MG63 (cell line): Measurements from ENCODE around the gene STK39. TPM values are rescaled to one million over a fixed set of nuclear protein-coding genes. Genes with fewer than 3 reads are reported as not detected.

Experiments used
- DNase-seq: peaks from one replicate; pipeline ENCODE4 v3.0.0-alpha.2; 2020
- H3K27me3 ChIP-seq: fragments of 250-450 bp; sonication (Bioruptor Pico); 2 replicates; pipeline ENCODE4 v1.5.1; 2020; ENCODE audit warnings: mild to moderate bottlenecking, moderate library complexity
- H3K36me3 ChIP-seq: fragments of 250-450 bp; sonication (Bioruptor Pico); 2 replicates; pipeline ENCODE4 v1.5.1; 2020; ENCODE audit warnings: mild to moderate bottlenecking, moderate library complexity
- H3K4me3 ChIP-seq: fragments of 250-450 bp; sonication (Bioruptor Pico); 2 replicates; pipeline ENCODE4 v1.5.1; 2020; ENCODE audit warnings: mild to moderate bottlenecking, moderate library complexity
- H3K9me3 ChIP-seq: fragments of 250-450 bp; sonication (Bioruptor Pico); 2 replicates; pipeline ENCODE4 v1.5.1; 2020; ENCODE audit warnings: mild to moderate bottlenecking, moderate library complexity
- total RNA-seq: library from RNA; depleted of rRNA; stranded (reverse); fragments of >200 nt; shearing (Covaris generic); gene quantifications from 2 replicates; pipeline ENCODE4 v1.2.3, GENCODE V29; 2014; ENCODE audit warnings: low replicate concordance

STK39 gene
- total RNA-seq, 1 experiment from 2014 or later = 28.1 TPM

GRCh38 chr2:168198476-168199207, 48.8 kb downstream of the STK39 start:
- no peak overlapping the region for H3K4me3 ChIP-seq
- peak; percentile 48 for DNase-seq

GRCh38 chr2:168196764-168197180, 50.6 kb downstream of the STK39 start:
- no peak overlapping the region for H3K4me3 ChIP-seq
- no peak for DNase-seq
- H3K9me3 ChIP-seq = no peaks in the 10 kb centered on the region
- H3K36me3 ChIP-seq = 0 out of 2 replicates have a peak, but pooled peaks cover 3% of the 10 kb centered on the region
- no peaks in the 10 kb centered on the region for H3K27me3 ChIP-seq

More at GRCh38 chr2:168198476-168199207, 48.8 kb downstream of the STK39 start:
- Histone ChIP-seq H3K27me3 (no peaks in the 10 kb centered on the region), H3K36me3 (0 out of 2 replicates have a peak, but pooled peaks cover 3% of the 10 kb centered on the region), H3K9me3 (no peaks in the 10 kb centered on the region)

DNA sequence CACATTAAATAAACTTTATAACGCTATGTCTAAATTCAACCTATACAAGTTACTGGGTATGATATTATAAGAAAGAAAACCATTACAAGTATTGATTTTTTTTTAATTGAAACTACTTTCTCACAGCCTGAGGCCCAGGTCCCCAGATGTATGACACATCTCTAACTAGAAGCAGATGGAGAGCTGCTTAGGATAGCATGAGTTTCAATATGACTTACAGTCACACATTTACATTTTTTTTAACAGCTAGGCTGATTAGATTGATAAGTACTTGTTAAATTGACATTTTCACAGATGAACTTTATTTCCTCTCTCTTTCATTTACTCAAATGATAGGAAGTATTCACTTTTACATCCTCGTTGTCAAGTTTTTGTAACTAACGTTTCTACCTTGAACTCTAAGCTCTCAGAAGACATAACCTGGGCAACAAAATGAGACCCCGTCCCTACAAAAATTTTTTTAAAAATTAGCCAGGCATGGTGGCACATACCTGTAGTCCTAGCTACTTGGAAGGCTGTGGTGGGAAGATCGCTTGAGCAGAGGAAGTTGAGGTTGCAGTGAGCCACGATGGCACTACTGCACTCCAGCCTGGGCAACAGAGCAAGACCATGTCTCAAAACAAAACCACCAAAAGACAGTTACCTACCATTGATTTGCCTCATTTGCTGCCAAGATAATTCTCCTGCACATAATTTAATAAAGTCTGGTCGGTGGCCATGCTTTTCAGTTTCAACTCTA, 52.4 kb downstream of the STK39 start:
- no peak for DNase-seq
- H3K9me3 ChIP-seq = no peaks in the 10 kb centered on the region
- no peak overlapping the region for H3K4me3 ChIP-seq
- 0 out of 2 replicates have a peak, but pooled peaks cover 3% of the 10 kb centered on the region for H3K36me3 ChIP-seq
- H3K27me3 ChIP-seq = no peaks in the 10 kb centered on the region

- no peak for DNase-seq
- Histone ChIP-seq H3K36me3 (peaks cover 5% of the 10 kb centered on the region; the same call in 1 of the 2 replicates), H3K4me3 (no peak overlapping the region), H3K9me3 (no peaks in the 10 kb centered on the region), H3K27me3 (no peaks in the 10 kb centered on the region)
These were observed 54.4 kb downstream of the STK39 start for GRCh38 chr2:168192839-168193616.

- Histone ChIP-seq H3K9me3 (no peaks in the 10 kb centered on the region), H3K36me3 (peaks cover 5% of the 10 kb centered on the region; the same call in 1 of the 2 replicates), H3K27me3 (no peaks in the 10 kb centered on the region), H3K4me3 (no peak overlapping the region)
- no peak for DNase-seq
These were observed 55.2 kb downstream of the STK39 start for GRCh38 chr2:168191955-168192785.

- H3K9me3 ChIP-seq = no peaks in the 10 kb centered on the region
- no peak for DNase-seq
- peaks cover 2% of the 10 kb centered on the region; the same call in 1 of the 2 replicates for H3K36me3 ChIP-seq
These were observed 56.6 kb downstream of the STK39 start for GRCh38 chr2:168190590-168191336.

GRCh38 chr2:168189835-168190569, 57.4 kb downstream of the STK39 start:
- Histone ChIP-seq H3K4me3 (no peak overlapping the region), H3K27me3 (no peaks in the 10 kb centered on the region), H3K36me3 (peaks cover 2% of the 10 kb centered on the region; the same call in 1 of the 2 replicates), H3K9me3 (no peaks in the 10 kb centered on the region)
- peak; percentile 53 for DNase-seq

More at GRCh38 chr2:168190590-168191336, 56.6 kb downstream of the STK39 start:
- H3K4me3 ChIP-seq = no peak overlapping the region
- H3K27me3 ChIP-seq = no peaks in the 10 kb centered on the region

GRCh38 chr2:168188002-168188401, 59.4 kb downstream of the STK39 start:
- no peak for DNase-seq
- Histone ChIP-seq H3K27me3 (no peaks in the 10 kb centered on the region), H3K36me3 (peaks cover 2% of the 10 kb centered on the region; the same call in 1 of the 2 replicates), H3K4me3 (no peak overlapping the region), H3K9me3 (no peaks in the 10 kb centered on the region)

GRCh38 chr2:168186452-168186851, 60.9 kb downstream of the STK39 start:
- H3K9me3 ChIP-seq = no peaks in the 10 kb centered on the region
- peaks cover 2% of the 10 kb centered on the region; the same call in 1 of the 2 replicates for H3K36me3 ChIP-seq
- H3K27me3 ChIP-seq = no peaks in the 10 kb centered on the region

DNA sequence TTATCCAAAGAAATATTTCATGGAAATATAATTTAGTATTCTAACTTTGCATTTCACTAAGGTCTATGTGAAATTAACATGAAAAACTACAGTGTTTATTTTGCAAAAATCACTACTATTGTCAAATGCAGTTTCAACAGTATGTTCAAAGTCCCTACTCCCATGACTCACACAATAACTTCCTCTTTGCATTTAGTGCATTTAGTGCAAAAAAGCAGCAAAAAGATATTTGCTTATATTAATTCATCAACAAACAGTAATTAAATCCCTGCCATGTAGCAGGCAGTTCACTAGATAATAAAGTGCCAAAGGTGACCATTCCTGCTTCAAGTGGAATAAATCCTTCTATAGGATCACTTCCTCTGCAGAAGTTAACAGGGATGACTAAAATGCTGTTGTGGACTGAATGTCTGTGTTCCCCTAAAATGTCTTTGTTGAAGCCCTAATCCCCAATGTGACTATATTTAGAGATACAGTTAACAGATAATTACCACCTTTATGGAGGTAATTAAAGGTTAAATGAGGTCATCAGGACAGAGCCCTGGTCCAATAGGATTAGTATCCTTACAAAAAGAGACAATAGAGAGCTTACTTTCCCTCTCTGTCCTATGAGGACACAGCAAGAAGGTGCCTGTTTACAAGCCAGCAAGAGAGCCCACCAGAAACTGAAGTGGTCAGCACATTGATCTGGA, 61.7 kb downstream of the STK39 start:
- H3K4me3 ChIP-seq = no peak overlapping the region
- no peaks in the 10 kb centered on the region for H3K9me3 ChIP-seq
- H3K36me3 ChIP-seq = peaks cover 2% of the 10 kb centered on the region
- no peaks in the 10 kb centered on the region for H3K27me3 ChIP-seq
- DNase-seq = no peak

More at GRCh38 chr2:168186452-168186851, 60.9 kb downstream of the STK39 start:
- DNase-seq = no peak
- no peak overlapping the region for H3K4me3 ChIP-seq

DNA sequence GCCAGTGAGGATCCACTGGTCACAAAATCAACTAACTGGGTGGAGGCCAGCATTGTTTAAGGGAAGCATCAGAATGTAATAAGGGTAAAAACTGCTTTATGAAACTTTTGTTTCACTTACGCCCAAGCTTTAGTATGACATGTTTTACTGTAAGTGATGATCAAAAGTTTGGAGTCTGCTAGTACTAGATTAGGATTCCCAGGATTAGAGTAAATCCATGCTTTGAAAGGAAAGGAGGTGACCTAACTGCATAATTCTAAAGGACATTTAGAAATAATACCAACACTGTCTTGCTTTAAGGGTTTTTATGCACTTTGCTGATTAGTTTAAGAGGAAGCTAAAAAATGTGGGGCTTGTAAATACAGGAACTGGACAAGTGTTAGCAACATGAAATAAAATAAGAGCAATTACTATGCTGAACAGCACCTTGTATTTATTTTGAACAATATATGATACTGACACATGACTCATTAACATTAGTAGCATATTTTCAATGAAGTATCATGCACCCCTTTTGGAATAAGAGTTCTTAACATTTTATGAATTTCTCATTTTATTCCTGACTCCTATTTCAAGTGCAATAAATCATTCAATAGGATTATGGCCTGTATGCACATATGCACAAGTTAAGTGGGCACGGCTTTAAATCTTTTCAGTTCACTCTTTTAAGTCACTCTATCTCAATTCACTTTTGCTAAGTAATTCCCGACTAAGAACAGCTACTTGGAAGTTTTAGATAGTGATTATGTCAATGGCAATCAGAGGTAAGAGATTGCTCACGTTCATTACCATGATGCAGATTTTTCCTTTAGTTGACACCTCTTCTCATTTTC, 62.5 kb downstream of the STK39 start:
- Histone ChIP-seq H3K27me3 (no peaks in the 10 kb centered on the region), H3K36me3 (peaks cover 6% of the 10 kb centered on the region), H3K9me3 (no peaks in the 10 kb centered on the region), H3K4me3 (no peak overlapping the region)
- no peak for DNase-seq

DNA sequence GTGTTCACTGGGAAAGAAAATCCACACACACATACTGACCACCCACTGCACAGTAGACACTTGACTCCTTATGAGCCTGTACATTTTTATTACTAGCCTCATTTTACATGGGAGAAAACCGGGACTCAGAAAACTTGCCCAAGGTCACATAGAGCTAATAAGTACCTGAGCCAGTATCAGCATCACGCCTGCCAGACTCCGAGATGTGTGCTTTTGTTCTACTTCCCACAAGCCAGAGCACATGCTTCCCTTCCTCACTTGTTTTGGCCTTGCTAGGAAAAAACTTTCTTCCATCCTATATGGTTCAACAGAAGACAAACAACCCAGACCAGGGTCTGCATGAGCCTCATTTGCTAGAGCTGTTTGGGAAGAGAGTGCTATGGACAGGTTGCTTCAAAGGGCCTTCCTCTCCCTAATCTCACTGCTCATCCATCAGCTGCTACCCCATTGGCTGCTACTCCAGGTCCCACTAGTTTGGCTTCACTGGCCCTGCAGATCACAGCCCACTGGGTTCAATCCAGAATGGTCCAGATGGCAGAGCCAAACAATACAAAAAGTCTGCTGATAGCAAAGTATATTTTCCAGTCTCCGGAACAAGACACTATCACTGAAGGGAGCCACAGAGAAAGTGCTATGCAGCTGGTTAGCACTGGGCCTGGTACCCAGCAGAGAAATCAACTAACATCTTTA, 63.9 kb downstream of the STK39 start:
- H3K36me3 ChIP-seq = peaks cover 7% of the 10 kb centered on the region; the same call in 1 of the 2 replicates
- no peak overlapping the region for H3K4me3 ChIP-seq
- H3K27me3 ChIP-seq = no peaks in the 10 kb centered on the region
- DNase-seq = no peak
- H3K9me3 ChIP-seq = no peaks in the 10 kb centered on the region
